ENCODE results near the gene ARL2.
"Not testable (repeated sequence)": the region's sequence is repeated elsewhere in the genome, so short reads cannot be mapped to it uniquely, and the experiment has no call there.

ARL2 gene

DNA sequence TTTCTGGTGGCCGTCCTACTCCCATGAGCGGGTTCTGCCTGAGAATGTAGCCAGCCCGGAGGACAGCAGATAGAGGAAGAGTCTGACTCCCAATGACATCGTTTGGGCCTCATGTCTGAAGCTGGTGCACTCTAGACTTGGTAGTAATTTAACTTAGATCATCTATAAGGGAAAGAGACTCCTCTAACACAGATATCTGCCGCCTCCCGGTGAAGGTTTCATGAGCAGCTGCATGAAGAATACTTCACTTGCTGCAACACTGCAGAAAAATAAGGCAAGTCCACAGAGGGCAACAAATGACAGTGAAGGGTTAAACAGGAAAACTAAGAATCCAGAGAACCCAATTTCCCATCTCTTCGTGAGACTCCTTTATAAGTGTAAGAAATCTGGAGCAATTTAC lies 5.9 kb upstream of the ARL2 start:
- no peak for DNase-seq (ENCODE audit: low read depth)

DNA sequence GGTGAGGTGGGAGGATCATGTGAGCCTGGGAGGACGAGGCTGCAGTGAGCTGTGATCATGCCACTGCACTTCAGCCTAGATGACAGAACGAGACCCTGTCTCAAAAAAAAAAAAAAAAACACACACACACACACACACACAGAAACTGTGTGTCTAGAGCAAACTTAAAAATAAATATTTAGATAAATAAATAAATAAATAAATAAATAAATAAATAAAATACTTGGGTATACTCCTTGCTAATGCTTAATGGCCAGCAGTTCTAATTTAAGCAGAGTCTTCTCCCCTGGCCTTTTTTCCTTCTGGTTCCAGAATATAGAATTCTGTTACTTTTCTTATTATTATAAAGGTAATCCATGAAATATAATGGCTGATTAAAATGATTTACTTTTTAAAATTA lies 5.1 kb upstream of the ARL2 start:
- DNase-seq (ENCODE audit: low read depth), result no peak

DNA sequence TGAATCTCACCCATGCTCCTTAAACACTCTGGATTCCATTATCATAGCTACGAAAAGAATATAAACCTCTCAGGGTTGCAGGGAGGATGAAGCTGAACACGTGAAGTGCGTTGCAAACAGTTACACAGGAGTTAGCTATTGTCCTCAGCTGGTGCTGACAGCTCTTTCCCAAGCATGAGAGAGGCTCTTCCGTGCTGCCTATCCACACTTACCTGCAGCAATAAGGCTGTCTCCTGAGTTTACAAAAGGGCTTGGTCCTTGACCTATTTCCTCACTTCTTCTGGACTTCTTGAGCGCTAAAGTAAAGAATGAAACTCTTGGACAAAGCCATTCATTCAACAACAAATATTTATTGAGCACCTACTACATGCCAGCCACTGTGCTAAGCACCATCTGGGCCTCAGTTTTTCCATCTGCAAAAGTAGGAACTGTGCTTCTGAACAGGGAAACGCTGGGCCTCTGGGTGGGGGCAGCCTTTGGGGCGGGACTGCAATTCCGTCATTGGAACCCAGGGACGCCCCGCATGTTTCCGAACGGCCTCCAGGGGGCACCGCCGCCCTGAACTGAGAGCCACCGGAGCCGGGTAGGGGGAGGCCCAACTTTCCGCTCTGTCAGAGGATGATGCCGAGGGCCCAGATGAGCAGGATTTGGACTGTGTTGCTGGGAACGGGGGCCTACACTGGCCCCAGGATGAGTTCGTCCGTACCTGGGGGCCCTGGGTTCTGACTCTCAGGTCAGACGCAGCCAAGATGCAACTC lies 651 bp upstream of the ARL2 start:
- peak; percentile 89 for DNase-seq (ENCODE audit: low read depth)

DNA sequence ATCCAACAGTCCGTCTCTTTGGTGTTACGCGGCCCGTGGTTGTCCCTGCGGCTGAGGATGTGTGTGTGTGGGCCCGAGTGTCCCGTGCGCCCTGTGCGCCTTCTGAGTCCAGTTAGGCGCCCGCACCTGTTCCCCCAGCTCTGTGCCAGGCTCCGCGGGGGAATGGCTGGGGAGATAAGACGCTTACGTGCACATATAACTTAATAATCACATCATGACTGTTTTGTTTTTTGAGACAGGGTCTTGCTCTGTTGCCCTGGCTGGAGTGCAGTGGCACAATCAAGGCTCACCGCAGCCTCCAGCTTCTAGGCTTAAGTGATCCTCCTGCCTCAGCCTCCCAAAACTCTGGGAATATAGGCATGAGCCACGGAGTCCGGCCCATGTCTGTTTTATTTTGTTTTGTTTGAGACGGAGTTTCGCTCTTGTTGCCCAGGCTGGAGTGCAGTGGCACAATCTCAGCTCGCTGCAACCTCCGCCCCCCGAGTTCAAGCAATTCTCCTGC lies 817 bp downstream of the ARL2 start:
- no peak for DNase-seq (ENCODE audit: low read depth)

DNA sequence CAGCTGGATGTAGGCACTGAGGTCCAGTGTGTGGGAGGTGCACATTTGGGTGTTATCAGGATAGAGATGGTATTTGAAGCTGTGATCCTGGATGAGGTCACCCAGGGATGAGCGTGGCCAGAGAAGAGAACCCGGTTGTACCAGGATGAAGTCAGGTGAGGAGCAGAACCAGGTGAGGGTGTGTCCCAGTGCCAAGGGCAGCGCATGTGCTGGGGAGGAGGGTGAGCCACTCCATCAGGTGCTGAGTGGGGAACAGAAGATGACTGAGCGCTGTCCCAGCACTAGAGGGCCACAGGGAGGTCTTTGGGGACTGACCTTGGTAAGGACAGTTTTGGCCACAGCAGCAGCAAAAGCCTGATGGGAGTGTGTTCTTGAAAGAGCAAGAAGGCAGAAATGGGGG lies 2.7 kb downstream of the ARL2 start:
- DNase-seq (ENCODE audit: low read depth), result no peak

DNA sequence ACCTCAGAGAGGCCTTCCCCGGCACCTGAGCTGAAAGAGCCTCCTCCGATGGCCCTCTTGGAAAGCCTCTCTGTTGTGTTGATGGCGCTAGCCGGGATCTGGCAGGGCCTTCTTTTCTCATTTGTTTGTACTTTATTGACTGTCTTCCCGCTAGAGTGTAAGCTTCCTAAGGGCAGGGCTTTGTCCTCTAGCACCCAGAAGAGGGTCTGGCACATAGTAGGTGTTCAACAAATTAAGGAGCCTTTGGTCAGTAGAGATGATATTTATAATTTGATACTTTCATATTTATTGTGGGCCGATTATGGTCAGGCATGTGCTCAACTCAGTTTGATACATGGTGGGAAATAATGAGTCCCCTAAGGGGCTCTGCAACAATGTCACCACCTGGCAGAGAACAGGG lies 4.0 kb downstream of the ARL2 start:
- no peak for DNase-seq (ENCODE audit: low read depth)

DNA sequence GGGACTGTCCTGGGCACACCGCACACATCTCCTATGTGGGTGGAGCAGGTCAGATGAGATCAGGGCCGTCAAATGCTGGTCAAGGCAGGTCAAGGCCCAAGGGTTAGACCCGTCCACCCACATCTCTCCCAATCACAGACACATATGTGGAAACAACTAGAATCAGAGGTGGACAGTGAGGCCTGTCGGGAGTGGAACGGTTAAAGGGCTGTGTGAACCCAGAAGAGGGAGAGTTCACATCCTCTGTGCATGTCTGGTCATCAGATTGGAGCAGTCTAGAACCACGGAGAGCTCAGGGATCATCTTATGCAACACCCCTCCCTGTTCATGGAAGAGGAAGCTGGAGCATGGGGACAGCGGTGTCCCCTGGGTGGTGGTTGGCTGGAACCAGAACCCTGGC lies 5.9 kb downstream of the ARL2 start:
- DNase-seq (ENCODE audit: low read depth), result no peak

DNA sequence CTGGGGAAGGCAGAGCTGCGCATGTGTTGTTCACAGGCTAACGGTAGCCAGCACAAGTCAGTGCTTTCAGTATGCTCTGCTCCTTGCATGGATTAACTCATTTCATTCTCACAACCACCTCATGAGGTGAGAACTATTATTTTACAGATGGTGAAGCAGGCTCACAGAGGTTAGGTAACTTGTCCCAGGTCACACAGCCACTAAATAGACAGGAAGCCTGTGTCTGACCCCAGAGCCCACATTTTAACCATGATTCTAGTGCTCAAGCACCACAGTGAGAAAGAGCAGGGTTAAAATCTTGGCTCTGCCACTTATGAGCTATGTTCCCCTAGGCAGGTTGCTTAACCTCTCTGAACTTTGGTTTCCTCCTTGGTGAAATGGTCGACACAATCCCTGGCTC lies 7.0 kb downstream of the ARL2 start:
- DNase-seq (ENCODE audit: low read depth), result no peak

DNA sequence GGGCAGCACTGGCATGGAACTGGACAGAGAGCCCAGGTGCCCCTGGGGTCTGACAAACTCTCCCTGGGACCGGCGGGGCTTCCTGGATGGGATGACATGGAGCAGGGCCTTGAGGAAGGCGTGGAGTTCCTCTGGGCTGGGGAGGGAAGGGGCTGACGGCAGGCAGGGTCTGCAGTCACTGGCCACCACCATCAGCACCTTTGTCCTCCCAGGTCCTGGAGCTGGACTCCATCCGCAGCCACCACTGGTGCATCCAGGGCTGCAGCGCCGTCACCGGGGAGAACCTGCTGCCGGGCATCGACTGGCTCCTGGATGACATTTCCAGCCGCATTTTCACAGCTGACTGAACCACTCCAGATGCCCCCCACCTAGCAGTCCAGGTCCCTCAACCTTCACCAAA lies 7.5 kb downstream of the ARL2 start:
- no peak for DNase-seq (ENCODE audit: low read depth)

DNA sequence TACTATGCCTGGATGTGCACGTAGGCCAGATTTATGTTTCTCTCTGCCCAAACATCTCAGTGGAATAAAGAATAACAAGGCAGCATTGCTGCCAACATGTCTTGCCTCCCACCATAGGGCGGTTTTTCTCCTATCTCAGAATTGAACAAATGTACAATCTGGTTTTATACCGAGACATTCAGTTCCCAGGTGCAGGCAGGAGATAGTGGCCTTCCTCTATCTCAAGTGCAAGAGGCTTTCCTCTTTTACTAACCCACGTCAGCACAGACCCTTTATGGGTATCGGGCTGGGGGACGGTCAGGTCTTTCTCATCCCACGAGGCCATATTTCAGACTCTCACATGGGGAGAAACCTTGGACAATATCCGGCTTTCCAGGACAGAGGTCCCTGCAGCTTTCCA lies 9.5 kb downstream of the ARL2 start:
- not testable (repeated sequence) for DNase-seq (ENCODE audit: low read depth)

DNA sequence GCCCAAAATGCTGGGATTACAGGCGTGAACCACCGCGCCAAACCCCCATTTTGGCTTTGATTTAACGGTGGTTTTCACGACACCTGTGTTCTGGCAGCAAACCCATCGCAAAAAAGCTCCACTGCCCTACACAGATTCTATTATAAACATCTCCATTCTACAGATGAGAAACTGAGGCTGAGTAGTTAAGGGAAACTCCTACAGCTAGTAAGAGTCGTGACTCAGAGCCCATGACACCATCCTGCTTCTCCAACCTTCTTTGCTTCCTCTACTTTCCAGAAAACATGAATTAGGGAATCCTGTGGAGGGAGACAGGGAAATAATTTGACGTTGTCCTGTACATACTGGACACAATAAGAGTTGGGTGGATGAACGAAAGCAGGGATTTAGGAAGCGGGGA lies 12.8 kb downstream of the ARL2 start:
- no peak for DNase-seq (ENCODE audit: low read depth)

DNA sequence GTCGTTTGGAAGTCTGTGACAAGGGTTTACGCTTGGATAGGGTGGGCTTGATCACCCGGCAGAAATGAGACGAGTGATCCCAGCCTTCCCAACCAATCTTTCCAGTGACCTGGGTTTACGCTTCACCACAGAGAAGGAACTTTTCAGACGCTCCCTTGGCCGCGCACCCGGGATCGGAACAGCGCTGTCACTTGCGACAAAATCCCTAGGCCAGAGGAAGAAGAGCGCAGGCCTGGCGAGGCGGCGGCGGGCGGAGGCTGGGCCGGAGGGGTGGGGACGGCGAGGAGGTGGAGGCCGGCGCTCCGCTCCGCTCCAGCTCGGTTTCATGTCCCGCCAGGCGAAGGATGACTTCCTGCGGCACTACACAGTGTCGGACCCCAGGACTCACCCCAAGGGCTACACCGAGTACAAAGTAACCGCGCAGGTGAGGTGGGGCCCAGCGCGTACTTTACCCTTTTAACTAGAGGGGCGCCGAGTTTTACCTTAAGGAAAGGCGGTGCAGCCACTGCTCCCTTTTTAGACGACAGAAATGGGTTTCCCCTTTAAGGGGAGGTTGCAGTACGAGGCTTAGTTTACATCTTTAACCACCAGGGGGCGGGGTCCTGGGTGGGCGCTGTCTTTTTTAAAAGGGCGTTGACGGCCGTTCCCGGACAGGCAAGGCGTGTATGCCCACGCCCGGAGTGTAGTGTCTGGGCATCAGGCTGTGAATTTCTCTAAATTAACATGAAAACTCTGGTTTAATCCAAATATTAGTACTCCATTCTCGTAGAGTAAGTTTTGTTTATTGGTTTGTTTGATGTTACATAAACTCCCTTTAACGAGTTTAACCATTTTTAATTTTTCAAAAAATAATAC lies 13.5 kb downstream of the ARL2 start, which contains the start of gene SNX15:
SNX15 (plus strand) TSS at position 227 of the 855 bp plus-strand sequence; CDS start at position 326, 99 bp downstream.
- DNase-seq (ENCODE audit: low read depth), result peak; percentile 89

DNA sequence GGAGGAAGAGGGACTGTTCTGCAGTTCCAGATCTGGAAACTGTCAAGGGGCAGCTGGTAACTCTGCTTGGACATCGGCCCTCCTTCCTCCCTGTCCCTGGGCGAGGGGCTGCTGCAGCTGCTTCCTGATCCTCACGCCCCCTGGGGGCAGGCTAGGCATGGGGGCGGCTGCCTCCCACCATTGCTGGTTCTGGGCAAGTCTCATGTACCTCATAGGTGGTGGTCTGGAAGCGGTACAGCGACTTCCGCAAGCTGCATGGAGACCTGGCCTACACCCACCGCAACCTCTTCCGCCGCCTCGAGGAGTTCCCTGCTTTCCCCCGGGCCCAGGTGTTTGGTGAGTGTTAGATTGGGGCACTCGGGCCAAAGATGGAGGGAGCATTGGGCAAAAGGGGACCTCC lies 18.3 kb downstream of the ARL2 start:
- DNase-seq (ENCODE audit: low read depth), result no peak

DNA sequence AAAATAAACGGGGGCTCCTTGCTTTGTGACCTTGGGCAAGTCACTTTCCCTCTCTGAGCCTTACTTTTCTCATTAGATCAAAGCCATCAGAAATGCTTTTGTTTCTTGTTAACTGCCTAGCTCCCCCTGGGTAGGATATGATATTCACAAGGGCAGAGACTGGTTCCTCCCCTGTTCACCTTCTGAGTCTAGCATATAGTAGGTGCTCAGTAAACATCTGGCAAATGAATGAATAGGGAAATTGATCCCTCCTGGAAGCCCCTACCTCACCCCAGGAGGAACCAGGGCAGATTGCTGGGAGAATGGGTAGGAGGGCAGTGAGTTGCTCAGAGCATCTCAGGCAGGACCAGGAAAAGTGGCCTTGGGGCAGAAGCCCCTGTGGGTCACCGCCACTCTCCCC lies 20.5 kb downstream of the ARL2 start:
- DNase-seq (ENCODE audit: low read depth), result no peak

DNA sequence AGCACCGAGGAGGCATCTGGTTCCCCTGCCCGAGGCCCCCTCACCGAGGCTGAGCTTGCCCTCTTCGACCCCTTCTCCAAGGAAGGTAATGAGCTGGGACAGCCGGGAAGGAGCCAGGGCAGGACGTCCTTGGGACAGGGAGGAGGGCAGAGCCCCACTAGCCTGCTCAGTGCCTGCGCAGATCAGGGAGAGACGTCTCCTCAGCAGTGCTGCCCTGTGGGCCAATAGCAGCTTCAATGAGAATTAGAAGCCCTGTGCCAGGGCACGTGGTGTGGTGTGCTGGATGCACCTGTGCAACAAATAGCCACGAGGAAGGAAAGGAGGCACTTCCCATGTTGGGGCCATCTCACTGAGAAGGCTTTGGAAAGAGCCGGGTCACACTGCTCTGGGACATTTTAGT lies 21.6 kb downstream of the ARL2 start:
- no peak for DNase-seq (ENCODE audit: low read depth)

DNA sequence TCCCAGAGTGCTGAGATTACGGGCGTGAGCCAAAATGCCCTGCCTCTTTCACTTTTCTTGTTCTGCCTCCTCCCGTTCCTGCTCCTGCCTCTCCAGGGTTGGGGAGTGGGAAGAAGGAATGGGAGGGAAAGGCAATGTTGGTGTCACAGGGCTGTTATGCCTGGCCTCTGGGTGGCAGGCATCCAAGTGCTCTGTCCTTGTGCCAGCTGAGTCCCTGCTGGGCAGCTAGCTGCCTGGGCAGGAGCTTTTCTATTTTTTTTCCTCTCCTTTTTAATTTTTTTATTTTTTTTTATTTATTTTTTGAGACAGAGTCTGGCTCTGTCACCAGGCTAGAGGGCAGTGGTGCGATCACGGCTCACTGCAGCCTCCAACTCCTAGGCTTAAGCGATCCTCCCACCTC lies 23.0 kb downstream of the ARL2 start:
- DNase-seq (ENCODE audit: low read depth), result no peak

DNA sequence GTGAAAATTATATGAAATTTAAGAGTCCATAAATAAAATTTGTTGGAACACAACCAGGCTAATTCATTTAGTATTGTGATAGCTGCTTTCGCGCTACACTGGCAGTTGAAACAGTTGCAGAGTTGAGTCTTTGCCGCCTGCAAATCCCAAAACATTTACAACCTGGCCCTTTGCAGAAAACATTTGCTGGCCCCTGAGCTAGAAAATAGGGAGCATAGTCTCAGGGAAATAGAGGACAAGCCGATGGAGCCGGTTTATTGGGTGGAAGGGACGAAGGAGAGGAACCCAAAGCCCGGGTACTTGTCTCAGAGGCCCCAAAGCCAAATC lies 26.5 kb downstream of the ARL2 start:
- DNase-seq (ENCODE audit: low read depth), result no peak

DNA sequence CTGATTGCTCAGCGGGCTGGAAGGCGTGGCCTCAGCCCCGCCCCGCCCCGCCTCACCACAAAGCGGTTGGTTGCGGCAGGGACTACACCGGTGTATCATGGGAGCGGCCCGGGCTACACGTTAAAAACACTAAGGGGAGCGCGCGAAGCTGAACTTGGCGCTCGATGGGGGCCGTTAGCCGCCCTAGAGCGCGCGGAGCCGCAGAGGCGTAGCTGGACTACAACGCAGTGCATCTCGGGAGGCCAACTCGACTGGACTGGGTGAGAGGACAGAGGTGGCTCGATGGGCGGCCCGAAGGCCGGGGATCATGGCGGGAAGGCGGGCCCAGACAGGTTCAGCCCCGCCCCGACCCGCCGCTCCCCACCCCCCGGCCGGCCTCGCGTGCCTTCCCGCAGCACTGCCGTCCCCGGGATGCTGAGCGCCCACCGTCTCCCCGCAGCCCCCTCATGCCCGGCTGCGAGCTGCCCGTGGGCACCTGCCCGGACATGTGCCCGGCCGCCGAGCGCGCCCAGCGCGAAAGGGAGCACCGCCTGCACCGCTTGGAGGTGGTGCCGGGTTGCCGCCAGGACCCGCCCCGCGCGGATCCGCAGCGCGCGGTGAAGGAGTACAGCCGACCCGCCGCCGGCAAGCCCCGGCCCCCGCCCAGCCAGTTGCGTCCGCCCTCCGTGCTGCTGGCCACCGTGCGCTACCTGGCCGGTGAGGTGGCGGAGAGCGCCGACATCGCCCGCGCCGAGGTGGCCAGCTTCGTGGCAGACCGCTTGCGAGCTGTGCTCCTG lies 27.1 kb downstream of the ARL2 start, which contains the start of gene SAC3D1:
SAC3D1 (plus strand) TSS at position 364 of the 776 bp plus-strand sequence; CDS start at position 447, 83 bp downstream.
- DNase-seq (ENCODE audit: low read depth), result peak; percentile 75

DNA sequence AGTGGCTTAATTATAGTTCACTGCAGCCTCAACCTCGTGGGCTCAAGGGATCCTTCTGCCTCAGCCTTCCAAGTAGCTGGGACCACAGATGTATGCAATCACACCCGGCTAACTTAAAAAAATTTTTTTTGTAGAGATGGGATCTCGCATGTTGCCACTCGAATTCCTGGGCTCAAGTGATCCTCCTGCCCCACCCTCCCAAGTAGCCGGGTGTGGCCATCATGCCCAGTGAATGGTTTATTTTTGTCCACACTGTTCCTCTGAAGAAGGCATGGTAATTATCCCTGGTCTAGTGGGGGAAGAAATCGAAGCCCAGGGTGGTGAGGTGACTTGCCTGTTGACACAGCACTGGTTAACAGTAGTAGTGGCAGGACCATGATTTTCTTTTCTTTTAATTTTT lies 28.9 kb downstream of the ARL2 start:
- DNase-seq (ENCODE audit: low read depth), result no peak

DNA sequence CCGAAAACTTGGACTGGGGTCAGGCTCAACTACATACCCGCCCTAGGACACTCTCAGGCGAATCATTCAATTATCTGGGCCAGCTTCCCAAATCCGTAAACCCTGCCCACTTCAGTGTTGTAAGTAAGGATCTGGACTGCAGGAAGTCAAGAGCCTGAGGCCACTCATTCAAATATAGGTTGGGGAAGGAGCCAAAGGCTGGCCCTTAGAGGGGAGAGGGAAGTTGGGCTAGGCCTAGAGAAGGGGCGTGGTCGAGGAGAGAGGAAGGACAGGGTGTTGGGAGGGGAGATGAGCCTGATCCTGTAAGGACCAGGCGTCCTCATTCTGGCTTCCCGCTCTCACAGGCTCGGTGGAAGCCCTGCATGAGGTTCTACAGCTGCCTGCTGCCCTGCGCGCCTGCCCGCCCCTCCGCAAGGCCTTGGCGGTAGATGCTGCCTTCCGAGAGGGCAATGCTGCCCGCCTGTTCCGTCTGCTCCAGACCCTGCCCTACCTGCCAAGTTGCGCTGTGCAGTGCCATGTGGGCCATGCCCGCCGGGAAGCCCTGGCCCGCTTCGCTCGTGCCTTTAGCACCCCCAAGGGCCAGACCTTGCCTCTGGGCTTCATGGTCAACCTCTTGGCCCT lies 30.0 kb downstream of the ARL2 start:
- DNase-seq (ENCODE audit: low read depth), result no peak

DNA sequence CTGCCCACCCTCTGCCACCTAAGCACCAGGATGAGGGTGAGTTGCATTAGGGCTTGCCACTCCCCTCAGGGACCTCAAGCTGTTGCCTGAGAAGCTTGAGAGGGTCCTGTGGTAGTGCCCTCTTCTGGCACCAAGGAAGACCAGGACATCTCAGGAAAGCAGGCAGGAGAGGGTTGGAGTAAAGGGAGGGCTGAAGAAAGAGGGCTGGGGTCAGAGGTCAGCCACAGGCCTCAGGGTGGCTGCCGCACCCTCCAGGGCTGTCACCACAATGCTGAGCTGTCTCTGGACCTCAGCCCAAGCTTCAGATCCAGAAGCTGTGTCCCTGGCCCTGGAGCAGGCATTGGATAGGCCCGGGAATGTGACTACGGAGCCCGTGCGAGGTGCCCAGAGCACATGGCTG lies 31.1 kb downstream of the ARL2 start:
- no peak for DNase-seq (ENCODE audit: low read depth)

DNA sequence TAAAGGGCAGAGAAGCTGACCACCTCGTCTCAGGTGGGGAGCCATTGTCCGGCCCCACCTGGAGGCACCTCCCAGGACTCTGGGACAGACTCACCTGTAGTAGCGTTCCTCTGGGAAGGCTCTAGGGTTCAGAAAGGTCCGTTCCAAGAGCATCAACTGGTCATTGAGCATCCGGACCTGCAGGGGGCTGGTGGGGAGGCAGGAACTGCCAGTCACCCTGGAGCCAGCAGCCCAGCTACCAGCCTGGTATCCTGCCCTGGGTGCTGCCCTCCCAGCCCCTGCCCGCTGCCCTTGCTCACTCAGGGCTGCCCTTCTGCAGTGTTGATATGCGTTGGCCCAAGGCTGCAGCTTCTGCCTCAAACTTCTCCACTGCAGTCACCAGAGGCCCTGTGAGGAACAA lies 31.8 kb downstream of the ARL2 start:
- no peak for DNase-seq (ENCODE audit: low read depth)

Data from activated gamma-delta T cell treated with anti-CD3 and anti-CD28 coated beads, Interleukin-2, amount 50 U/mL, for 16 hours (primary cell).